B cell (primary cell): Measurements from ENCODE around the gene TMEM239. TPM values are rescaled to one million over a fixed set of nuclear protein-coding genes. Genes with fewer than 3 reads are reported as not detected.

Source experiments
- ATAC-seq: fragments of 200-7000 bp; cut with Tn5 transposase; one replicate; pipeline ENCODE4 v1.10.0; 2021; ENCODE audit warnings: low read depth, mild to moderate bottlenecking, moderate number of reproducible peaks, moderate library complexity
- CTCF ChIA-PET: fragments of 350-600 bp; sonication (Branson Sonifier 250); formaldehyde crosslinking; loops from one replicate; lab custom pipeline; 2021; ENCODE audit warnings: antibody characterized with exemption, inconsistent platforms; lab: Charles Lee
- POLR2A ChIA-PET: fragments of 350-600 bp; sonication (Branson Sonifier 250); formaldehyde crosslinking; loops from one replicate; lab custom pipeline; 2021; ENCODE audit warnings: antibody characterized with exemption; lab: Charles Lee
- DNase-seq: peaks from one replicate; pipeline ENCODE4 v3.0.0; 2013
- H2AFZ ChIP-seq: 2 replicates; pipeline ENCODE4 v1.6.1; 2012; ENCODE audit warnings: mild to moderate bottlenecking, low read depth, low read length; ENCODE audit not compliant: insufficient read depth, poor library complexity, severe bottlenecking
- H3K27ac ChIP-seq, 2 donors: 1 replicate in 1 of 2; 2 replicates in 1 of 2; pipeline ENCODE4 v1.5.1; 2012 to 2013; ENCODE audit warnings: low read length in 2 of 2, mild to moderate bottlenecking in 2 of 2, moderate library complexity in 1 of 2
- H3K27me3 ChIP-seq, 4 experiments: fragments of 200-600 bp in 1 of 4; sonication (generic) in 1 of 4; replicated peaks in 1 of 4; 1 replicate in 2 of 4; 2 replicates in 2 of 4; pipeline versions ENCODE4 v1.6.1 to v1.7.0; 2013 to 2016; ENCODE audit warnings: low read length in 3 of 4, mild to moderate bottlenecking in 2 of 4, mixed read lengths in 1 of 4, moderate library complexity in 1 of 4; ENCODE audit not compliant: insufficient read depth in 4 of 4, control insufficient read depth in 3 of 4; ENCODE audit errors: control extremely low read depth in 1 of 4
- H3K36me3 ChIP-seq, 2 experiments: replicated peaks in 1 of 2; 1 replicate in 1 of 2; 2 replicates in 1 of 2; pipeline versions ENCODE4 v1.6.1 to v1.7.1; 2013; ENCODE audit warnings: low read length in 1 of 2; ENCODE audit not compliant: insufficient read depth in 2 of 2, control insufficient read depth in 1 of 2; ENCODE audit errors: control extremely low read depth in 1 of 2, extremely low read depth in 1 of 2
- H3K4me1 ChIP-seq, 2 donors: fragments of 200-600 bp in 1 of 2; sonication (generic) in 1 of 2; 1 replicate in 1 of 2; 2 replicates in 1 of 2; pipeline versions ENCODE4 v1.5.1 to v1.6.1; 2013 to 2017; ENCODE audit warnings: low read length in 2 of 2; ENCODE audit not compliant: control insufficient read depth in 2 of 2, insufficient read depth in 2 of 2
- H3K4me2 ChIP-seq: replicated peaks from 2 replicates; pipeline ENCODE3; 2012; ENCODE audit warnings: mild to moderate bottlenecking, low read depth, low read length; ENCODE audit not compliant: poor library complexity, severe bottlenecking
- H3K4me3 ChIP-seq, 5 experiments: fragments of 200-600 bp in 1 of 5; sonication (generic) in 1 of 5; 1 replicate in 3 of 5; 2 replicates in 2 of 5; pipeline versions ENCODE4 v1.5.1 to v1.7.0; 2011 to 2016; ENCODE audit warnings: low read length in 4 of 5, mild to moderate bottlenecking in 4 of 5, low read depth in 2 of 5, control low read depth in 1 of 5, moderate library complexity in 1 of 5; ENCODE audit not compliant: insufficient read depth in 1 of 5; ENCODE audit errors: control extremely low read depth in 1 of 5, extremely low read depth in 1 of 5
- H3K79me2 ChIP-seq: fragments of 200-600 bp; sonication (generic); one replicate; pipeline ENCODE4 v1.6.0; 2016; ENCODE audit warnings: low read length; ENCODE audit not compliant: control insufficient read depth, insufficient read depth
- H3K9ac ChIP-seq: fragments of 200-600 bp; sonication (generic); 2 replicates; pipeline ENCODE4 v1.6.1; 2017; ENCODE audit warnings: mild to moderate bottlenecking, low read length, moderate library complexity
- H3K9me3 ChIP-seq, 3 donors: one replicate each; pipeline versions ENCODE4 v1.6.1 to v1.7.1; 2013; ENCODE audit warnings: low read length in 2 of 3; ENCODE audit not compliant: control insufficient read depth in 2 of 3, insufficient read depth in 1 of 3; ENCODE audit errors: control extremely low read depth in 1 of 3
- H4K20me1 ChIP-seq: 2 replicates; pipeline ENCODE4 v1.6.0; 2012; ENCODE audit warnings: mild to moderate bottlenecking, low read length; ENCODE audit not compliant: insufficient read depth, control insufficient read depth, poor library complexity, severe bottlenecking
- H3K27ac Mint-ChIP-seq: one replicate; pipeline ENCODE4 v1.8.0; 2021; ENCODE audit warnings: mixed read lengths
- H3K27me3 Mint-ChIP-seq: one replicate; pipeline ENCODE4 v1.8.0; 2021; ENCODE audit warnings: mixed read lengths
- H3K4me1 Mint-ChIP-seq: one replicate; pipeline ENCODE4 v1.8.0; 2021; ENCODE audit warnings: mixed read lengths
- H3K4me3 Mint-ChIP-seq: one replicate; pipeline ENCODE4 v1.8.0; 2021; ENCODE audit warnings: mixed read lengths
- H3K9me3 Mint-ChIP-seq: one replicate; pipeline ENCODE4 v1.8.0; 2022; ENCODE audit warnings: mixed read lengths; ENCODE audit not compliant: insufficient read depth
- CTCF ChIP-seq: fragments of 200-600 bp; IDR thresholded peaks from one replicate; pipeline ENCODE4 v1.8.0; 2022; ENCODE audit warnings: antibody characterized with exemption, mild to moderate bottlenecking
- EZH2 ChIP-seq: IDR thresholded peaks from 2 replicates; pipeline ENCODE4 v1.6.1; 2012; ENCODE audit warnings: borderline replicate concordance, low read depth, mild to moderate bottlenecking, moderate library complexity, low read length; ENCODE audit not compliant: insufficient read depth, poor library complexity, severe bottlenecking
- WGBS: methylation state at CpG from one replicate; pipeline ENCODE4 v1.1.5; 2013; ENCODE audit warnings: missing lambda C conversion rate; ENCODE audit not compliant: insufficient coverage; 5-methylcytosine and 5-hydroxymethylcytosine counted together
- intact Hi-C: fragments of 100-400 bp; cut with micrococcal nuclease; formaldehyde crosslinking; loops from one replicate; pipeline ENCODE4 v1.10.0; 2022
- polyA plus RNA-seq: library from polyadenylated mRNA; depleted of rRNA; stranded (reverse); fragments of >200 nt; gene quantifications from 2 replicates; pipeline ENCODE4 v1.2.3, GENCODE V29; 2012
- total RNA-seq, 2 donors: library from RNA; stranded (reverse); fragments of 120-200 nt in 1 of 2; gene quantifications; 1 replicate in 1 of 2; 2 replicates in 1 of 2; pipeline versions ENCODE4 v1.2.3 to v1.2.4, GENCODE V29; 2013 to 2022

The TMEM239 gene
- total and polyA plus RNA-seq, 2 donors (not counting 1 experiment from before 2014, with no cell fraction given) = not detected

- no peaks in the 10 kb centered on the region for H3K27me3 ChIP-seq
- H3K4me1 ChIP-seq = peaks cover 0 to 2% of the 10 kb centered on the region in 2 donors
- H3K9me3 Mint-ChIP-seq = no peaks in the 10 kb centered on the region
- no peak for TF ChIP-seq EZH2
- TF ChIP-seq CTCF = no peak
- no peak overlapping the region for H3K27ac ChIP-seq
- H3K4me1 Mint-ChIP-seq = peaks cover 3% of the 10 kb centered on the region
- no peak overlapping the region for H3K9ac ChIP-seq
- no peak overlapping the region for H3K4me2 ChIP-seq
- H3K4me3 Mint-ChIP-seq = no peak overlapping the region
- no peak overlapping the region for H3K27ac Mint-ChIP-seq
- no peak overlapping the region for H2AFZ ChIP-seq
- intact Hi-C loops = no loop called here
- ATAC-seq (no peak), DNase-seq (no peak)
- no peaks in the 10 kb centered on the region for H3K27me3 Mint-ChIP-seq
- H3K9me3 ChIP-seq = peaks cover 0 to 1% (median 0%) of the 10 kb centered on the region in 3 donors
- POLR2A ChIA-PET = no interaction called here
- H3K79me2 ChIP-seq = peaks cover 19% of the 10 kb centered on the region
- no peaks in the 10 kb centered on the region for H4K20me1 ChIP-seq
- no peak overlapping the region for H3K4me3 ChIP-seq
- CTCF ChIA-PET = no interaction called here
- peaks cover 0 to 3% of the 10 kb centered on the region in 2 experiments for H3K36me3 ChIP-seq
- 71% methylated on average over 1 of the region's 5 CpGs for WGBS
Observed at GRCh38 chr20:2846698-2847097, 30.5 kb downstream of the TMEM239 start.

DNA sequence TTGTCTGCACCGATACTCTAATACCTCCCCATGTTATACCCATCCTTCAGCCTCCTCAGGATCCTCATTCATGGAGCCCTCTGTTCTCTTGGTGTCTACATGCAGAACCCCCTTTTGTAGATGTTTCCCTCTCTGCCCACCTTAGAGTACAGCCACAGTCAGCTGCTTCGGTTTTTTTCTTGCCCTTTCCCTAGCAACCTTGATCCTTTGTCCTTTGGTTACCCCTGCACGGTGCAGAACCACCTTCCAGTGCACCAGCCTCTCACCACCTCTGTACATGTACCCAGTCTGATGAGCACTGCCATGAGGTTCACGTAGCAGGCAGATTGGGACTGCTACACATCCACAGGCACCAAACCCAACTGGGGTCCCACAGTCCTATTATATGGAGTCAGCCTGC is 31.6 kb downstream of the TMEM239 start:
- 98% methylated on average over 4 of the region's 4 CpGs for WGBS
- no peaks in the 10 kb centered on the region for H3K27me3 Mint-ChIP-seq
- Histone ChIP-seq H3K9ac (no peak overlapping the region), H2AFZ (no peak overlapping the region), H3K4me1 (peaks cover 5 to 8% of the 10 kb centered on the region in 2 donors), H3K9me3 (peaks cover 0 to 4% (median 0%) of the 10 kb centered on the region in 3 donors), H3K27me3 (no peaks in the 10 kb centered on the region), H4K20me1 (peaks cover 4% of the 10 kb centered on the region), H3K4me3 (no peak overlapping the region), H3K36me3 (peaks cover 0 to 3% of the 10 kb centered on the region in 2 experiments), H3K79me2 (peaks cover 15% of the 10 kb centered on the region), H3K4me2 (no peak overlapping the region), H3K27ac (no peak overlapping the region)
- ChIA-PET CTCF (no interaction called here), POLR2A (no interaction called here)
- H3K27ac Mint-ChIP-seq = no peak overlapping the region
- ATAC-seq (no peak), DNase-seq (no peak)
- H3K9me3 Mint-ChIP-seq = no peaks in the 10 kb centered on the region
- peaks cover 14% of the 10 kb centered on the region for H3K4me1 Mint-ChIP-seq
- intact Hi-C loops = no loop called here
- no peak overlapping the region for H3K4me3 Mint-ChIP-seq
- TF ChIP-seq EZH2 = no peak
